C4-2B (cell line): ENCODE measurements around the gene B4GALNT4.

Experiments used
- CTCF ChIP-seq: fragments of 450-650 bp; conservative IDR thresholded peaks from 2 replicates; pipeline ENCODE4 v1.5.1; 2017; ENCODE audit warnings: mild to moderate bottlenecking
- ZFX ChIP-seq: fragments of 450-650 bp; IDR thresholded peaks from 2 replicates; pipeline ENCODE4 v1.6.1; 2017

DNA sequence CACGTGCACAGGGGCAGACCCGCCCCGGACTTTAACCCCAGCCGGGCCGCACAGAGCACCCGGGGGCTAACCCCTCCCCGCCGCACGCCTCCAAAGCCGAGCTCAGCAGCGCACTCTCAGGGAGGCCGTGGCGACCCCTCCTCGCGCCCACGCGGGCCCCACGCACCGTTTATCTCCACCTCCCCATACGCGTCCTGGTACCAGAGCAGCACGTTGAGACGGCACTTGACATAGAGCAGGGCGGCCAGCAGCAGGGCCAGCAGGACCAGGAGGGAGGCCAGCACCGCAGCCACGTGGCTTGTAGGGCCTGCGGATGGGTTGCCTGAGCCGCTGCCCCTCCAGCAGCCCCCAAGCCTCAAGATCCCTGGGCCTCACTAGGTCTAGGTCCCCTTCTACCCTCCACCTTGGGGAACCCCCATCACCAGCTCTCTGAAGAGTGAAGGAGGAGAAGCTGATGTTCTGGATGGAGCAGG, 38.4 kb downstream of the B4GALNT4 start:
- TF ChIP-seq CTCF (no peak), ZFX (no peak)
